Endothelial cell of umbilical vein (primary cell): ENCODE results near the gene EP300. TPM values are rescaled to one million over a fixed set of nuclear protein-coding genes. Genes with fewer than 3 reads are reported as not detected.
A peak's percentile ranks its signal among the peaks of the same experiment; 100 is the strongest.

Experiments used
- BruUV-seq: library from RNA; stranded (reverse); fragments of 400-500 nt; replicated peaks from 2 replicates; lab custom pipeline; 2021; lab: Mats Ljungman, UMichigan
- CTCF ChIA-PET: fragments of 300-600, 350-600 bp; sonication (Branson Sonifier 250); formaldehyde crosslinking; loops from one replicate; lab custom pipeline; 2021; ENCODE audit warnings: antibody characterized with exemption, inconsistent platforms; lab: Charles Lee
- POLR2A ChIA-PET: fragments of 300-600, 350-600 bp; sonication (Branson Sonifier 250); formaldehyde crosslinking; loops from one replicate; lab custom pipeline; 2021; ENCODE audit warnings: antibody characterized with exemption, inconsistent platforms; lab: Charles Lee
- DNase-seq: peaks from one replicate; pipeline ENCODE4 v3.0.0-alpha.2; 2011; ENCODE audit warnings: low read depth, low spot score
- FAIRE-seq: peaks from 2 replicates; lab custom pipeline; 2011; peaks lifted over from hg19 to GRCh38; lab: Jason Lieb, UNC
- H2AFZ ChIP-seq: 2 replicates; pipeline ENCODE4 v1.6.0; 2012; ENCODE audit warnings: low read depth, low read length, control low read depth, inconsistent platforms
- H3K27ac ChIP-seq: 2 replicates; pipeline ENCODE4 v1.5.1; 2011; ENCODE audit warnings: low read depth, mild to moderate bottlenecking, control low read depth, low read length, moderate library complexity; ENCODE audit not compliant: insufficient read depth
- H3K27me3 ChIP-seq, 2 experiments: 2 replicates each; pipeline versions ENCODE4 v1.6.0 to v1.6.1; 2011; ENCODE audit warnings: low read length in 2 of 2, mixed read lengths in 1 of 2; ENCODE audit not compliant: control insufficient read depth in 2 of 2, insufficient read depth in 2 of 2
- H3K36me3 ChIP-seq, 2 experiments: 2 replicates in 1 of 2; 3 replicates in 1 of 2; pipeline ENCODE4 v1.5.1; 2011; ENCODE audit warnings: low read length in 2 of 2, mild to moderate bottlenecking in 1 of 2, moderate library complexity in 1 of 2; ENCODE audit not compliant: control insufficient read depth in 2 of 2, insufficient read depth in 2 of 2; ENCODE audit errors: extremely low read depth in 1 of 2
- H3K4me1 ChIP-seq: 3 replicates; pipeline ENCODE4 v1.5.1; 2011; ENCODE audit warnings: mild to moderate bottlenecking, low read length; ENCODE audit not compliant: control insufficient read depth, insufficient read depth; ENCODE audit errors: extremely low read depth
- H3K4me2 ChIP-seq: 2 replicates; pipeline ENCODE4 v1.6.1; 2011; ENCODE audit warnings: low read length, control low read depth, mixed read lengths; ENCODE audit not compliant: insufficient read depth
- H3K4me3 ChIP-seq, 3 experiments: fragments of 200-600 bp in 1 of 3; sonication (generic), shearing (Covaris generic) in 1 of 3; replicated peaks in 1 of 3; 2 replicates each; pipeline ENCODE4 v1.5.1; 2011 to 2016; ENCODE audit warnings: control low read depth in 3 of 3, low read length in 3 of 3, mild to moderate bottlenecking in 2 of 3, inconsistent platforms in 1 of 3, low read depth in 1 of 3, moderate library complexity in 1 of 3; ENCODE audit not compliant: insufficient read depth in 1 of 3
- H3K79me2 ChIP-seq: 2 replicates; pipeline ENCODE4 v1.6.0; 2012; ENCODE audit warnings: low read length, inconsistent platforms; ENCODE audit not compliant: control insufficient read depth, insufficient read depth
- H3K9ac ChIP-seq: replicated peaks from 2 replicates; pipeline ENCODE3; 2011; ENCODE audit warnings: low read length, control low read depth; ENCODE audit not compliant: insufficient read depth; ENCODE audit errors: extremely low read depth
- H3K9me1 ChIP-seq: replicated peaks from 3 replicates; pipeline ENCODE4 v1.6.0; 2011; ENCODE audit warnings: mild to moderate bottlenecking, low read length; ENCODE audit not compliant: control insufficient read depth, insufficient read depth; ENCODE audit errors: extremely low read depth
- H3K9me3 ChIP-seq: replicated peaks from 2 replicates; pipeline ENCODE4 v1.5.1; 2012; ENCODE audit warnings: low read length, inconsistent platforms; ENCODE audit not compliant: control insufficient read depth, insufficient read depth
- H4K20me1 ChIP-seq: replicated peaks from 2 replicates; pipeline ENCODE3; 2011; ENCODE audit warnings: mild to moderate bottlenecking, low read length; ENCODE audit not compliant: control insufficient read depth, insufficient read depth; ENCODE audit errors: extremely low read depth
- CTCF ChIP-seq, 2 donors: IDR thresholded peaks; 1 replicate in 1 of 2; 2 replicates in 1 of 2; pipeline ENCODE4 v1.5.1; 2011; ENCODE audit warnings: low read length in 2 of 2, mild to moderate bottlenecking in 2 of 2, moderate library complexity in 2 of 2, control low read depth in 1 of 2, inconsistent platforms in 1 of 2, low read depth in 1 of 2; ENCODE audit not compliant: insufficient read depth in 1 of 2; ENCODE audit errors: extremely low read depth in 1 of 2
- EZH2 ChIP-seq: IDR thresholded peaks from 2 replicates; pipeline ENCODE4 v1.6.1; 2012; ENCODE audit warnings: borderline replicate concordance, low read depth, mild to moderate bottlenecking, moderate library complexity, low read length, inconsistent platforms; ENCODE audit not compliant: severe bottlenecking
- FOS ChIP-seq: IDR thresholded peaks from 2 replicates; pipeline ENCODE4 v1.6.1; 2011; ENCODE audit warnings: mild to moderate bottlenecking, low read length, moderate library complexity, borderline replicate concordance; ENCODE audit not compliant: insufficient read depth
- GATA2 ChIP-seq: IDR thresholded peaks from 2 replicates; pipeline ENCODE4 v1.7.0; 2011; ENCODE audit warnings: low read depth, mild to moderate bottlenecking, moderate library complexity, mixed read lengths, low read length; ENCODE audit not compliant: insufficient read length, insufficient read depth
- JUN ChIP-seq: IDR thresholded peaks from 2 replicates; pipeline ENCODE4 v1.6.1; 2011; ENCODE audit warnings: borderline replicate concordance, low read depth; ENCODE audit not compliant: insufficient read length, insufficient read depth
- MYC ChIP-seq: IDR thresholded peaks from one replicate; pipeline ENCODE4 v1.6.1; 2011; ENCODE audit warnings: mild to moderate bottlenecking, low read depth, low read length
- POLR2A ChIP-seq: IDR thresholded peaks from 2 replicates; pipeline ENCODE4 v1.6.1; 2012; ENCODE audit warnings: low read depth, mild to moderate bottlenecking, control low read depth, low read length
- POLR2AphosphoS5 ChIP-seq: IDR thresholded peaks from 2 replicates; pipeline ENCODE4 v1.6.1; 2012; ENCODE audit warnings: low read depth, mild to moderate bottlenecking, control low read depth, low read length, moderate library complexity; ENCODE audit not compliant: insufficient read depth
- dilution Hi-C: fragments of 300-500 bp; cut with MboI; formaldehyde crosslinking; loops from one replicate; pipeline ENCODE4 v1.15.0; 2019; ENCODE audit warnings: low sequenced_read_pairs; ENCODE audit not compliant: extremely low pct_ligation_motif_present
- intact Hi-C: fragments of 100-400 bp; cut with micrococcal nuclease; formaldehyde crosslinking; loops from one replicate; pipeline ENCODE4 v1.10.0; 2022
- polyA plus RNA-seq, 4 experiments: library from polyadenylated mRNA; depleted of rRNA in 3 of 4; stranded (reverse) in 3 of 4; unstranded in 1 of 4; fragments of >200 nt; gene quantifications; 2 replicates each; pipeline versions ENCODE4 v1.2.1 to v1.2.3, GENCODE V29; 2011 to 2012; ENCODE audit warnings: missing spikeins in 1 of 4
- total RNA-seq: library from RNA; stranded (reverse); gene quantifications from 2 replicates; pipeline ENCODE4 v1.2.3, GENCODE V29; 2021
- TF ChIP-seq, protein P1 (sequence below): IDR thresholded peaks from 2 replicates; pipeline ENCODE4 v1.6.1; 2011; ENCODE audit not compliant: insufficient read depth, insufficient read length

Gene EP300
- total and polyA plus RNA-seq, 2 donors (not counting 3 experiments of a cell fraction or from before 2014, with no cell fraction given) = 24.4 to 63.0 TPM

GRCh38 chr22:41175546-41175945, 83.2 kb downstream of the EP300 start:
- Histone ChIP-seq H3K27ac (no peak overlapping the region), H4K20me1 (no peaks in the 10 kb centered on the region), H3K9me3 (no peaks in the 10 kb centered on the region), H3K9me1 (no peaks in the 10 kb centered on the region), H3K36me3 (peaks cover 16 to 41% of the 10 kb centered on the region in 2 experiments), H3K4me3 (no peak overlapping the region), H3K9ac (no peak overlapping the region), H3K27me3 (no peaks in the 10 kb centered on the region), H3K79me2 (no peaks in the 10 kb centered on the region), H3K4me1 (peaks cover under 1% of the 10 kb centered on the region), H3K4me2 (no peak overlapping the region), H2AFZ (no peak overlapping the region)
- POLR2A ChIA-PET = no interaction called here
- BruUV-seq = no TSS peak
- TF ChIP-seq FOS = no peak
- no peak for TF ChIP-seq GATA2
- TF ChIP-seq EZH2 = no peak
- no peak for TF ChIP-seq POLR2AphosphoS5
- TF ChIP-seq, protein P1, sequence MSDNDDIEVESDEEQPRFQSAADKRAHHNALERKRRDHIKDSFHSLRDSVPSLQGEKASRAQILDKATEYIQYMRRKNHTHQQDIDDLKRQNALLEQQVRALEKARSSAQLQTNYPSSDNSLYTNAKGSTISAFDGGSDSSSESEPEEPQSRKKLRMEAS = no peak
- TF ChIP-seq POLR2A = no peak
- TF ChIP-seq CTCF (IDR thresholded peaks at IDR 0.05; ENCODE audit: extremely low read depth in 1 of 2, insufficient read depth in 1 of 2, low read depth in 1 of 2, low read length in 2 of 2) = no peak
- no peak for TF ChIP-seq MYC
- no peak for TF ChIP-seq JUN
- dilution Hi-C loops = no loop called here
- DNase-seq (peak; percentile 26), FAIRE-seq (no peak)
- CTCF ChIA-PET = no interaction called here
- intact Hi-C loops = no loop called here
